DMS53 treated with DMSO at 0.1 percent for 48 hours (cell line): ENCODE data around the gene ARV1.
"Not testable (repeated sequence)": the region's sequence is repeated elsewhere in the genome, so short reads cannot be mapped to it uniquely, and the experiment has no call there.

ENCODE experiments used
- DNase-seq: peaks from one replicate; lab custom pipeline; 2025; ENCODE audit not compliant: unreplicated experiment; lab: John Stamatoyannopoulos, UW

ARV1 gene

GRCh38 chr1:231019711-231020110 is 40.8 kb downstream of the ARV1 start:
- DNase-seq = no peak

DNA sequence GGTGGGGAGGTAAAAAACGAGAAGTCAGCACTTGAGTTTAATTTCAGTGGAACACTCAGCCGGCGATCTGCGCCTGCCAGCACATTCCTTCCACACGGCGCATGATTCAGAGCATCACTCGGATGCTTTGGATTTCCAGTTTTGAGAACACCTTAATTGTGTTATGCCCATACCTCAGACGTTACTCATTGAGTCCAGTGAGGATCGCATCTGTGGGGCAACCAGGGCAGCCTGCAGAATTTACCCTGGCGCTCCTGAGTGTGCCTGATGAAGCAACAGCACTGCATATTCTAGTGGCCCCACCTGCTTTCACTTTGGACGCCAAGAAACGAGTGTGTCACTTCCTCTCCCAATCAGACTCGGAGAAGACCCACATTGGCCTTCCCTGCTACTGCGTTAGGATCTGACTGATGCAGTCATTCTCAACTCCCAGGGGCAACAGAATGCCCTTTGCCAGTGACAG is 41.3 kb downstream of the ARV1 start:
- DNase-seq = no peak

DNA sequence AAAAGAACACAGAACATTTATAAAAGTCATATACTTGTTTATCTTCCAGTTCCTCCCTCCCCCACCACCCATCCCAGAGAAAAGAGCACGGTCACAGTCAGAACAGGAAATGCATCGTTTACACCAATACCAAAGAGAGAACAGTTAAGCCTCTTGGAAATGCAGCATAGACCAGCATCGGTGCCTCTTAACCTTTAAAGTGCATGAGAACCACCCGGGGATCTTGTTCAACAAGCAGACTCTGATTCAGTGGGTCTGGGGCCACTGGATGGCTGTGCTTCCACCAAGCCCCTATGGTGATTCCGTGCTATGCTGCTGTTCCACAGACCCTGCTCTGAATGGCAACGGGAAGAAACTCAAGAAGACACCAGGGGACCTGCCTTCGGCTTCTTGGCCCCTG is 41.9 kb downstream of the ARV1 start:
- no peak for DNase-seq

DNA sequence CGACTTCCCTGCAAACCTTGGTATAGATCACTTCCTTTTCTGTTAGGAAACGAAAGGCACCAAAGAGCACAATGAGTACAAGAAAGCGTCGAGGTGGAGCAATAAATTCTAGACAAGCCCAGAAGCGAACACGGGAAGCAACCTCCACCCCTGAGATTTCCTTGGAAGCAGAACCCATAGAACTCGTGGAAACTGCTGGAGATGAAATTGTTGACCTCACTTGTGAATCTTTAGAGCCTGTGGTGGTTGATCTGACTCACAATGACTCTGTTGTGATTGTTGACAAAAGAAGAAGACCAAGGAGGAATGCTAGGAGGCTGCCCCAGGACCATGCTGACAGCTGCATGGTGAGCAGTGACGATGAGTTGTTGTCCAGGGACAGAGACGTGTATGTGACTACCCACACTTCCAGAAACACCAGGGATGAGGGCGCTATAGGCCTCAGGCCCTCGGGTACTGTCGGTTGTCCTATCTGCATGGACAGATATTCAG is 42.7 kb downstream of the ARV1 start:
- no peak for DNase-seq

- DNase-seq = not testable (repeated sequence)
Measured at GRCh38 chr1:231022543-231022942, 43.6 kb downstream of the ARV1 start.

DNA sequence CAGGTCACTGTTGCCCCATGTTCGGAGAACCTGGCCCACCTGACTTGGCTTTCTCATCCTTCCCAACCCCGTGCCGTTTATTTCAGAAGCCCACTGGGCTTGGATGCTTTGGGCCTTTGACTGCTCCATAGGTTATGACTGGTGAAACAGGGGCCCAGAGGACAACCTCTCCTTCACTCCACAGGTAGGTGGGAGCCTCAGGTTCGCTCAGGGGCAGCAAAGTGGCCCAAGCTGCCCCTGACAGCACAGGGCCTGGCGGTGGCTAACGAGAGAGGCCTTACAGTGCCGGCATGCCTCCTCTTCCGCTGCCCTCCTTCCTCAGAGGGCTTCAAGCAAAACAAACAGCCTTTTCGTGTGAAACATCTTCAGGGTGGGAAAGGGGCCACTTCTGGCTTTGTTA is 44.3 kb downstream of the ARV1 start:
- DNase-seq = no peak

- DNase-seq = no peak
Measured at GRCh38 chr1:231026576-231026975, 47.7 kb downstream of the ARV1 start.

DNA sequence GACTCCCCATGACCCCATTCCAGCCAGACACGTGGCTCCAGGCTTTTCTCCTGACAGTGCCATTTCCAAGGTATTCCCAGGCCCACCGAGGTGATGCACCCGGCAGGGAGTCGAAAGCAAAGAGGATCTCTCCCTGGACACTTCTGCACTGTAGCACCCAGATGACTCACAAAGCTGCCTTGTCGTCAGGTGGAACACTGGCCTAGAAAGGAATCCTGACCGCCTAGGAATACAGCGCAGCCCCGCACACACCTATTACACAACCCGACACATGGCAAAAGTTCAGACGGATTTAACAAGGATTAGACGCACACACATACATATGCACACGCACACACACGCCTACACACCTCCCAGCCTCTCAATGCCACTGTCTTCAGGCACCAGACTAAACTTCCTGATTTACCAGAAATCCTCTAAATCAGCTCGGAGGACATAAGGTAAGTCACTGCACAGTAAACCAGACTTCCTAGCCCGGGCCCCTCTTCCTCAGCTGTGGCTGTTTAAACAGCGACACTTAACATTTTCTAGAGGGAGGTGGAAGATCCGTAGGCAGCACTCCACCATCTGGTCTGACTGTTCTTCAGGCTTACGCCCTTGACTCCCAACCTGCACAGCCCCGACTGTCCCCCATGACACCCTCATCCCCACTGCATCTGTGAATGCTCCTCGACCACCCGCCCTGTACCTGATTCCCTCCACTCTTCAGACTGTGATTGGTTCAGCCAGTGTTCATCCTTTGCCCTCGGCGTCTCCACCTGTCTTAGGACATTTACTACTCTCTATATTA is 48.4 kb downstream of the ARV1 start:
- DNase-seq = no peak

DNA sequence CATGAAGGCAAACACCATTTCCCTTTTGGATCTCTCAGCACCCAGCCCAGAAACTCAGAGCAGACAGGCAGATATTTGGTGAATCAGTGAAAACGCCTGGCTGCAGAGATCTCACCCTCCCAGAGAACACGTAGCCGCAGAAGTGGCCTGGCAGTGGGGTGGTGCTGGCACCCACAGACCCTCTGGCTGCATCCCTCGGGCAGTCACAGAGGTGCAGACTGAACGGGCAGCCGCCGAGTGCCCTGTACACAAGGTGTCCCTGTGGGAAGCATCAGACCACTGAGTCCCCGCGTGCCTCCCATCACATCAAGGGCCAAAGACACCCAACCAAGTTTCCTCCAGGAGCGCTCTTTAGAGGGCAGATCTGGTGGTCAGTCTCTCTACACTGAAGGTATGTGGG is 49.1 kb downstream of the ARV1 start:
- DNase-seq = no peak

DNA sequence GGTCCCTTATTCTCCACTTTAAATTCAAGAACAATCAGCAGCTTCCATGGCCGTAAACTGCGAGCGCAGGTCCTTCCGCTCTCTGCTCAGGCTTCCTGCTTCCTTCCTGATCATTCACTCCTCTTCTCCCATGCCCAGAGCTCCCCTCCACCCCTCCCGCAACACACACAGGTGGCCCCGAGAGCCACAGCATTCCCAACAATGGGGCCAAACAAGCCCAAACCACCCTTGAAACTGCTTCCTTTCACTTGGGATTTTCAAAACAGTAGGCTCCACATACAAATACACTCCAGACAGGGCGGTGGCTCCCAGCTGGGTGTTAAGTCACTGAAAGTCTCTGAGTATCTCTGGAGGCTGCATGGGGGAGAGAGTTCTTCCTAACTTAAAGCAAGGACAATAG is 49.8 kb downstream of the ARV1 start:
- no peak for DNase-seq

GRCh38 chr1:231029247-231029646 is 50.4 kb downstream of the ARV1 start:
- not testable (repeated sequence) for DNase-seq

- no peak for DNase-seq
Measured at GRCh38 chr1:231029841-231030240, 50.9 kb downstream of the ARV1 start.

DNA sequence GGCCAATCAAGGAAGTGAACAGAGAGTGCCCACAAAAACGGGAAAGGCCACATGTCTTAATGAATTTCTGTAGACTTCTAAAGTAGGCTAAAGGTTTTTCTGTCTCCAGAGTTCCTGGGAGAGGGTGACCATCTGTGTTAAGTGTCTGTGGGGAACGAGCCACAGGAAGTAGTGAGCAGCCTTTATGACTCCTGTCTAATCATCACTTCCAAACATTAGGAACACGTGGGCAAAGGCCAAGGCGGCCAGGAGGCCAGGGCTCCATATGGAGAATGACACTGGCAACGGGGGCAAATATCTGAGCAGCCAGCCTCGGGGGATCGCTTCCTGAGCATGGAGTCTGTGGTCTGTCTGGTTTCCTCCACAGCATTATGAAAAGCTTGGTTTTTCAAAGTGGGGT is 54.1 kb downstream of the ARV1 start:
- no peak for DNase-seq

GRCh38 chr1:231035799-231036198 is 56.9 kb downstream of the ARV1 start:
- no peak for DNase-seq

GRCh38 chr1:231036416-231036815 is 57.5 kb downstream of the ARV1 start:
- DNase-seq = no peak

- no peak for DNase-seq
Measured at GRCh38 chr1:231037585-231038517, 59.0 kb downstream of the ARV1 start.

GRCh38 chr1:231039161-231040018 is 60.5 kb downstream of the ARV1 start:
- peak; percentile 4 for DNase-seq

DNA sequence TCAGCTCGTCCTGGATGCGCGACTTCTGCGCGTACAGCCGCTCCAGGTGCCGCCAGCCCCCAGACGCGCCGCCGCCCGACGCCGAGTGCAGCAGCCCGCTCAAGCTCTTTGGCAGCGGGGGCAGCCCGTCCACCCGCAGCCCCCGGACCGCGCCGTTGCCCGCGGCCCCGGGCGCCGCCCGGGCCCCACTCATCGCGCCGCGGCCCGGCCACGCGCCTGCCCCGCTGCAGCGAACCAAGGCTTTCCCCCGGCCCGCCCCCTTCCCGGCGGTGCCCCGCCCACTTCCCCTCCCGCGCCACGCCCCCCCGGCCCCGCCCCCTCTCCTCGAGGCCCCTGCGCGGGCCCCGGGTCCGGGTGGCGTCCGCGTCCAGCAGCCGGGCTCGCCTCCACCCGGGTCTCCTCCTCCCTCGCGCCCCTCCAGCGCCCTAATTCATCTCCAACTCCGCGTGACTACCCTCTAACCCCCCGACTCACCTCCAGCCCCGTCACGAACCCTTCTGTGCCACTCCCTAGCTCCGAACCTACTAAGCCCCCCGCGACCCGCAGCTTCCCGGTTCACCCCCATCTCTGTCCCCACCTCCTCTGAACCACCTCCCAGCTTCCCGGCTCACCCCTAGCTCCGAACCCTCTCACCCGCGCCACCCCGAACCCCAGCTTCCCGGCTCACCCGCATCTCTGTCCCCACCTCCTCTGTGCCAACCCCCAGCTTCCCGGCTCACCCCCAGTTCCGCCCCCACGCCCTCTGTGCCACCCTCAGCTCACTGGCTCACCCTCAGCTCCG is 61.3 kb downstream of the ARV1 start, which contains the start of gene FAM89A:
Gene FAM89A, minus strand, starts transcription at position 236 of the 781 bp plus-strand sequence. Its CDS starts 43 bp downstream, at position 193.
- DNase-seq = peak; percentile 18

DNA sequence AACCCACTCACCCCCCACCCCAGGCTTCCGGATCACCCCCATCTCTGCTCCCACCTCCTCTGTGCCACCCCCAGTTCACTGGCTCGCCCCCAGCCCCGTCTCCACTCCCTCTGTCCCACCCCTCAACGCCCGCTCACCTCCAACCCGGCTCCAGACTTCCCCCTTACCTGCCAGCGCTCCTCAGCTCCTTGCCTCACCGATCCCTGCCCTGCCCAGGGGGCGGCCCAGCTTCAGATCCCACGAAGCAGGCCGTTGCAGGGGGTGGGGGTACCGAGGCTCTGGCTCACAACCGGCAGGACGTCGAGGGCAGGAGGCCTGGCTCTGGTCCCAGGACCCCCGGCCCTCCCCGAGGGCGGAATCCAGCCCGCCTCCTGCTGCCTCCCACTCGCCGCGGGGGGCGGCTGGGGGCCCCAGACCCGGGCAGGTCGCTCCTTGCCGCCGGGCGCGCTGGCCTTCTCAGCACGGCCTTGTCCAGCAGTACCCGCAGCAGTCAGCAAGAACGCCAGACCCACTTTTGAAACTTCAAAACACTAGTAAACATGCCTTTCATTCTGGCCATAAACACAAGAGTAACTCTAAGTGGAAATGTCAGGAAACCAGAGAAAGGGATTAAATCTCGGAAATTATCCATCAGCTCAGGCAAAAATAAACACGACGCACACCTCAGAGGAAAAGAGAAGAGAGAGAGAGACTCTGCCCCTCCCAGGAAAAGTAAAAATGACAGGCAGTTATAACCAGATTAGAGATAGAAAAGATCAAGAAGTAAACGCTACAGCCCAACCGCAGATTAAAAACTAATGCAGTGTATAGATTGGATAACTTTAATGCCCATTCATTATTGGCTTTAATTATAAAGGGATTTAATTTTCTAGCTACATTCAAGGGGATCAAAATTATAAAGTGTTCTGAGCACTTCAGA is 62.2 kb downstream of the ARV1 start:
- DNase-seq = no peak
